ENCODE results near the gene POLR1D.
"Not testable (repeated sequence)": the region's sequence is repeated elsewhere in the genome, so short reads cannot be mapped to it uniquely, and the experiment has no call there.

Gene POLR1D

GRCh38 chr13:27617881-27618321 lies 3.8 kb upstream of the POLR1D start:
- no peak for DNase-seq (ENCODE audit: low read depth in 2 of 2)

GRCh38 chr13:27619093-27619727 lies 2.5 kb upstream of the POLR1D start:
- no peak for DNase-seq (ENCODE audit: low read depth in 2 of 2)

GRCh38 chr13:27619728-27620376 lies 1.8 kb upstream of the POLR1D start:
- DNase-seq (ENCODE audit: low read depth in 2 of 2) = no peak

GRCh38 chr13:27620377-27621115 lies 1.1 kb upstream of the POLR1D start, which contains the start of gene LNX2:
Gene LNX2, minus strand, starts transcription at chr13:27620529. Its CDS starts 38,826 bp downstream, at chr13:27581703.
- peak; percentile 95 for DNase-seq (ENCODE audit: low read depth in 2 of 2)

GRCh38 chr13:27621116-27621365 lies 651 bp upstream of the POLR1D start:
- DNase-seq (ENCODE audit: low read depth in 2 of 2) = no peak

- DNase-seq (ENCODE audit: low read depth in 2 of 2) = no peak
These were observed 569 bp downstream of the POLR1D start for GRCh38 chr13:27622102-27622820.

GRCh38 chr13:27622881-27623280 lies 1.2 kb downstream of the POLR1D start:
- no peak for DNase-seq (ENCODE audit: low read depth in 2 of 2)

GRCh38 chr13:27624071-27624470 lies 2.4 kb downstream of the POLR1D start:
- DNase-seq (ENCODE audit: low read depth in 2 of 2) = no peak

- DNase-seq (ENCODE audit: low read depth in 2 of 2) = no peak
These were observed 4.1 kb downstream of the POLR1D start for GRCh38 chr13:27625839-27626238.

GRCh38 chr13:27627380-27627779 lies 5.7 kb downstream of the POLR1D start:
- no peak for DNase-seq (ENCODE audit: low read depth in 2 of 2)

GRCh38 chr13:27628081-27628480 lies 6.4 kb downstream of the POLR1D start:
- DNase-seq (ENCODE audit: low read depth in 2 of 2) = no peak

- DNase-seq (ENCODE audit: low read depth in 2 of 2) = not testable (repeated sequence)
These were observed 7.1 kb downstream of the POLR1D start for GRCh38 chr13:27628766-27629165.

GRCh38 chr13:27631156-27631555 lies 9.5 kb downstream of the POLR1D start:
- DNase-seq (ENCODE audit: low read depth in 2 of 2) = no peak

- DNase-seq (ENCODE audit: low read depth in 2 of 2) = no peak
These were observed 10.0 kb downstream of the POLR1D start for GRCh38 chr13:27631665-27632064.

- DNase-seq (ENCODE audit: low read depth in 2 of 2) = no peak
These were observed 10.5 kb downstream of the POLR1D start for GRCh38 chr13:27632214-27632613.

GRCh38 chr13:27632648-27633047 lies 11.0 kb downstream of the POLR1D start:
- no peak for DNase-seq (ENCODE audit: low read depth in 2 of 2)

GRCh38 chr13:27634231-27634630 lies 12.5 kb downstream of the POLR1D start:
- no peak for DNase-seq (ENCODE audit: low read depth in 2 of 2)

- no peak for DNase-seq (ENCODE audit: low read depth in 2 of 2)
These were observed 13.1 kb downstream of the POLR1D start for GRCh38 chr13:27634791-27635190.

- no peak for DNase-seq (ENCODE audit: low read depth in 2 of 2)
These were observed 13.6 kb downstream of the POLR1D start for GRCh38 chr13:27635266-27635665.

- DNase-seq (ENCODE audit: low read depth in 2 of 2) = no peak
These were observed 15.0 kb downstream of the POLR1D start for GRCh38 chr13:27636589-27637288.

GRCh38 chr13:27637289-27637626 lies 15.6 kb downstream of the POLR1D start:
- DNase-seq (ENCODE audit: low read depth in 2 of 2) = no peak

- DNase-seq (ENCODE audit: low read depth in 2 of 2) = no peak
These were observed 16.3 kb downstream of the POLR1D start for GRCh38 chr13:27638001-27638400.

Measured in stimulated activated CD8-positive, alpha-beta memory T cell treated with anti-CD3 and anti-CD28 coated beads, Interleukin-15, amount 100 ng/mL, for 4 hours (primary cell).